Epidermal melanocyte (primary cell): ENCODE results near the gene NHS.
"Not testable (repeated sequence)": the region's sequence is repeated elsewhere in the genome, so short reads cannot be mapped to it uniquely, and the experiment has no call there.

Experiments used
- DNase-seq: peaks from one replicate; pipeline ENCODE4 v3.0.0; 2011; ENCODE audit warnings: low spot score; ENCODE audit not compliant: insufficient read length

NHS gene

DNA sequence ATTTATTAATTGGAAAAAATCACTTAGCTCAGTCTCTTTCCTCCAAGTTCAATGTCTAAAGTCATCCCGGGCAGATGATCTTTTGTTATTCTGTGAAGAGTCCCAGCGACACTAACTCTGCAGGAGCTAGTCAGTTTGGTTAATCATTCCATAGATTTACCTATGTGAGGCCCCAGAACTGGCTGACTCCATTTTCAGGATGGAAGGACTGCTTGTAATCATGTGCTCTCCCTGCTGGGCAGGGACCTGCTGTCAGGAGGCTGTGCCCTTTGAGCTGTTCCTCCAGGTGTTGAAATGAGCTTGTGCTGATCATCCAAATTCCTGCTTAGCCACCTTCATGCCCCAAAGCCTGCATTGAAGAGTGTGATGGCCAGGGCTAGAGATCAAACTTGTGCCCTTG lies 169.8 kb downstream of the NHS start:
- DNase-seq, result no peak

DNA sequence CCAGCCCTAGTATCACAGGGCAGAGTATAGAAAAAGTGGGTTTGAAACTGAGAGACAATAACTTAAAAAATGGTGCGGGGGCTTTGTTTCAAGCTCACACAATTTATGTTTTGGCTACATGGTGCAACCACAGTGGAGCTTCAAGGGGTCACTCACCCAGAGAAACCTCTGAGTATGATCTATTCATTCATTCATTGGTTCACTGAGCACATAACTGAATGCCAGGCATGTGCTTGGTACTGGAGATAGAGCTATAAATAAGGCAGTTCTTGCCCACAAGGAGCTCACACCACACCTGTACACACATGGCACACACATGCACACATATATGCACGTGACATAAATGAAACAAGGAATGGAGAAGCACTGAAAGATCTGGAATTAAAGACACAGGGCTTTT lies 171.4 kb downstream of the NHS start:
- no peak for DNase-seq

GRCh38 chrX:17547658-17548057 lies 172.7 kb downstream of the NHS start:
- no peak for DNase-seq

- no peak for DNase-seq
Observed at GRCh38 chrX:17549107-17549651, 174.2 kb downstream of the NHS start.

- no peak for DNase-seq
Observed at GRCh38 chrX:17550011-17550410, 175.0 kb downstream of the NHS start.

DNA sequence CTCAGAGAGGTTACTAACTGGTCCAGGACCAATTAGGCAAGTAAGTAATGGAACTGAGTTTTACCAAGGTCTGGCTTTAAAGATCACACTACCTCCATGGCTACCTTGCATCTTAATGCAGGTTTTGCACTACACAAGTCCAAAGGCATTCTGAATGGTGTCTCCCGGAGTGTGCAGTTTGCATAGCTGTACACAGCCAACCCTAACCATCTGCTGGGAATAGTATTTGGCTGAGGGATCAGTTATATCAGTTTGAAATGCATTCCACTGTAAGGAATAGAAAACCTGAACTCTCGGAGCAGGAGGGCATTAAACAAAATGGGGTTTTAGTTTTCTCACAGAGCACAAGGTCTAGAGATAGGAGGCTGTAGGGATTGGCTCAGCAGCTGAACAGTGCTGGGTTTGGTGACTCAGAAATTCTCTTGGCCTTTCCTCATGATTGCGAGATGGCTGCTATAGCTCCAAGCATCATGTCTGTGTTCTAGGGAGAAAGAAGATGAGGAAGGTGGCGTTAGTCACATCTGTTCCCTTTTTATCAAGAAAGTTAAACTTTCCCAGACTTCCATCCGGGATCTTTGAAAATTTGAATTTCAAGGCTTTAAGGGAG lies 177.1 kb downstream of the NHS start:
- no peak for DNase-seq

GRCh38 chrX:17553469-17553868 lies 178.5 kb downstream of the NHS start:
- no peak for DNase-seq

DNA sequence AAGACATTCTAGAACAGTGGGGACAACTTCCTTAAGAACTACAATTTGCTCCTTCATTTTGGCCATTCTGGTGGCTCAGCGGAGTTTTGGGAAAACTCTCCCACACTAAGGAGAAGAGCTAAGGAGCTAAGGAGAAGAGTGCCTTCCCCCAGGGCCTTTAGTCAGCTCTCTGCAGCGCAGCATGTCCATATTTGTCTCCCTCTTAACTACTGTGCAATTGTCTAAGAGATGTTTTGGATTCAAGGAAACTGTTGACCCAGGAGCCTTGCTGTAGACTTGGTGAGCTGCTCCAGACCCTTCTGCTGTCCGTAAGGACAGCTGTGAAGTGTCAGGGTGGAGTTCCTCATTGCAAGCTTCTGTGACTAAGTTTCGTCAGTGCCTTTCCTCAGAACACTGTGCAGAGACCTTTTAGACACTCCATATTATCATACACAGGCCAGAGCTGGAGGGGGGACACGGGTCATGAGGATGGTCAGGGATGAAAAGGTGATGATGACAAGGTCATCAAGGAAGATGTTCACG lies 179.0 kb downstream of the NHS start:
- no peak for DNase-seq

DNA sequence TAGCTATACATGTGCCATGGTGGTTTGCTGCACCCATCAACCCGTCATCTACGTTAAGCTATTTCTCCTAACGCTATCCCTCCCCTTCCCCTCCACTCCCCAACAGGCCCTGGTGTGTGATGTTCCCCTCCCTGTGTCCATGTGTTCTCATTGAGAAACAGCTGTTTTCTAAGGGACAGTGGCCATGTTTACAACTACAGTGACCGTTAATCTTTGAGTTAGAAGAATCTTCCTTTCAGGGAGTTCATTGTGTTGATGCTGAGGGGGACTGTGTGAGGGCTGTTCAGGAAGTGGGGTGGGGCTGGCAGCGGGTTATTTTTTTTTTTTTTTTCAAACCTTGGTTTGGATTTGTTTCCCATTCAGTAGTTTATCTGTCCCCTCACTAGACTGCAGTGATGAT lies 179.9 kb downstream of the NHS start:
- no peak for DNase-seq

DNA sequence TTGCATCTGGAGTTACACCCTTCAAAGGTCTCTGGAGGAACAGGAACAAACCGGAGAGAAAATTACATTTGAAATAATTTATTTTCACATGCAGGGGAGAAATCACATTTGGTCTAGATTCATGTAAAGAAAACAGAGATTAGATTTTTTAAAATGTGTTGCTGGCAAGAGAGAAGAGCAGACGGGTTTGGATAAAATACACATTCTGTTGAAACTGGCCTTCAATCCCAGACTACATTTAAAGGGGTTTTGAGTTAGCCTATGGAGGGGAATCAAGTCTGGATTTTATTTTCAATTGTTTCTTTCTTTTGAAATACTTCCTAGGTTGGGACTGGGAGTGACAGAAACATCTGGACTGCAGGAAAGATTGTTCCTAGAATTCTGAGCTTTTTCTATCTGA lies 180.8 kb downstream of the NHS start:
- no peak for DNase-seq

- DNase-seq, result no peak
Observed at GRCh38 chrX:17559728-17560379, 184.9 kb downstream of the NHS start.

- DNase-seq, result no peak
Observed at GRCh38 chrX:17560385-17560784, 185.4 kb downstream of the NHS start.

- no peak for DNase-seq
Observed at GRCh38 chrX:17563076-17563475, 188.1 kb downstream of the NHS start.

GRCh38 chrX:17563515-17563914 lies 188.5 kb downstream of the NHS start:
- DNase-seq, result no peak

GRCh38 chrX:17564689-17565409 lies 189.8 kb downstream of the NHS start:
- no peak for DNase-seq

- no peak for DNase-seq
Observed at GRCh38 chrX:17566740-17567139, 191.7 kb downstream of the NHS start.

DNA sequence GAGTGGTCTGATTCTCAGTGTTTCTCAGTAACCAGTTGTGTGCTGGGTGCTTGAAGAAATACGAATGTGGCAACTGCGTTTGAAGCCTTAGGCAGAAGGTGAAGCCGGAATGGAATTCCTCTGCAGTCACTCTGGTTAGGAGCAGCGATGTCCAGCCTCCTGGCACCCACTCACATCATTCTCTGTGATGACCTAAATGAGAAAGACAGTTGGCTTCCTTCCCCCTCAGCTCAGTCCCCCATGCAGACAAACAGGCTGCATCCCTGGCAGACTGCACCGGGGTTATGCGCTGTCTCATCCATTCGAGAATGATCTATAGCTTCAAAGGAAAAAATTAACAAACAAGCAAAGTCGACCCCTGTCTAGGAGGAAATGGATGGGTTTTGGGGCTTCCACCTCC lies 192.2 kb downstream of the NHS start:
- no peak for DNase-seq

DNA sequence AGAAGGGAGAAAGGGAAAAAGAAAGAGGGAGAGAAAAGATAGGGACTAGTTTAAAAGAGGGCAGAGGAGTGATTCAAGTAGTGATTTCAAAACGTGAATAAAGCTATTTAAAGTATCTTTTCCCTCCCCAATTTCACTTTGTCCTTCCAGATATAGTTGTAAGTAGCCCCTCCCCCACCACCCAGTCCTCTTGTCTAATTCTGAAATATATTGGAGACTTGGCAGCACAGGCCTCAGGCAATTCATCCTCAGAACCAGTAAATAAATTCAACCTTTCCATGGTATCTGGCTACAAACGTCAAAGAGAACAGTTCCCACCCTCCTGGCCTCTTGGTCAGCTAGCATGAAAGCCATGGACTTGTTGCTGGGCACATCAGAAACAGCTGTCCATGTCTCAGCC lies 192.8 kb downstream of the NHS start:
- DNase-seq, result no peak

DNA sequence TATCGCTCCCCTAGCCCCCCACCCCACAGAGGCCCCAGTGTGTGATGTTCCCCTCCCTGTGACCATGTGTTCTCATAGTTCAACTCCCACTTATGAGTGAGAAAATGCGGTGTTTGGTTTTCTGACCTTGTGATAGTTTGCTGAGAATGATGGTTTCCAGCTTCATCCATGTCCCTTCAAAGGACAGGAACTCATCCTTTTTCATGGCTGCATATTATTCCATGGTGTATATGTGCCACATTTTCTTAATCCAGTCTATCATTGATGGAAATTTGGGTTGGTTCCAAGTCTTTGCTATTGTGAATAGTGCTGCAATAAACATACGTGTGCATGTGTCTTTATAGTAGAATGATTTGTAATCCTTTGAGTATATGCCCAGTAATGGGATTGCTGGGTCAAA lies 193.8 kb downstream of the NHS start:
- not testable (repeated sequence) for DNase-seq

DNA sequence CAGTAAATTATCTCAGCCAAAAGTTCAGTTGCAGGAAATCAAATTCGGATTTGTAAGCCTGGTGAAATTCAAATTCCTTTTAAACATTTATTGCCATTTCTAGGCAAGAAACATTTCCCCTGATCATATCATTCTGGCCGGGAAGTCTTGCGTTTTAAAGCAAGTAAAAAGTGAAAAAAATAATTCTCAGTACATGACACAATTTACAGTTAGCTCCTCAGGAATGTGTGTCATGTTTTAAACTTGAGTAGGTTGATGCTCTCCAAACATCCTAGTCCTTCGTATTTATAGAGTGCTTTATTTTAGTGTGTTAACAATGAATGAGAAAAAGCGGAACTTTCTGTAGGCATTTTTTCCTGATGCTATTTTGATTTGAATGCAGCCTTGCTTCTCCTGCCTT lies 204.0 kb downstream of the NHS start:
- DNase-seq, result no peak

GRCh38 chrX:17580539-17581152 lies 205.6 kb downstream of the NHS start:
- DNase-seq, result no peak

DNA sequence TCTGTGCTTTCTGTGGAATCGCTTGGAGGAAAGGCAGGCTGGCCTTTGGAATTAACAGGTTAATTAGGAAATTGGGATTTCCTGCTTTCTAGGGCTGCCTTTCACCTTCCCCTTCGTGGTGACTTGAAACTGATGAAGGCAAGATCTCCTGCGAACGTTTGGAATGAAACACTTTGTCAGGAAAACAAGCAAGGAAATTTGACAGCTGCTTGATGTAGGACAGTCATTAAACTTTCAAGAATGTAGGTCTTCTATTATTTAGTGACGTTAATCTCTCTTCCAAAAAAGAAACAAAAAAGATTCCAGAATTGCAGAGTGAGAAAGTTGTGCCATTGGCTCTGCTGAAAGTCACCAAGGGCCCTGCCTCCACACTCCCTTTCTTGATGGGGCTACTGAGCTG lies 206.6 kb downstream of the NHS start:
- DNase-seq, result no peak
